GM23338 (cell line): Measurements from ENCODE around the gene TMPRSS2. TPM values are rescaled to one million over a fixed set of nuclear protein-coding genes. Genes with fewer than 3 reads are reported as not detected.

Source experiments
- ATAC-seq: fragments of 200-7000 bp; cut with Tn5 transposase; 3 replicates; pipeline ENCODE4 v1.9.1; 2020
- DNase-seq: peaks from one replicate; pipeline ENCODE4 v3.0.0-alpha.2; 2015; ENCODE audit warnings: low spot score
- H2AFZ ChIP-seq: fragments of 200-600 bp; sonication (generic); 2 replicates; pipeline ENCODE4 v1.8.0; 2016; ENCODE audit warnings: antibody characterized with exemption, mild to moderate bottlenecking, moderate library complexity
- H3F3A ChIP-seq: fragments of 200-600 bp; sonication (generic); replicated peaks from 2 replicates; pipeline ENCODE4 v1.8.0; 2017; ENCODE audit warnings: antibody characterized with exemption, mixed run types, low read depth
- H3K27ac ChIP-seq: fragments of 200-600 bp; sonication (generic); 2 replicates; pipeline ENCODE4 v1.6.1; 2016; ENCODE audit warnings: low read depth
- H3K27me3 ChIP-seq: fragments of 200-600 bp; sonication (generic); 2 replicates; pipeline ENCODE4 v1.8.0; 2016; ENCODE audit warnings: mild to moderate bottlenecking, mixed run types, moderate library complexity; ENCODE audit not compliant: insufficient read depth
- H3K36me3 ChIP-seq: fragments of 200-600 bp; sonication (generic); 2 replicates; pipeline ENCODE4 v1.8.0; 2016; ENCODE audit warnings: mild to moderate bottlenecking; ENCODE audit not compliant: insufficient read depth
- H3K4me1 ChIP-seq: fragments of 200-600 bp; sonication (generic); 2 replicates; pipeline ENCODE4 v1.8.0; 2016; ENCODE audit warnings: mild to moderate bottlenecking, moderate library complexity; ENCODE audit not compliant: insufficient read depth
- H3K4me2 ChIP-seq: fragments of 200-600 bp; sonication (generic); 2 replicates; pipeline ENCODE4 v1.7.1; 2017; ENCODE audit warnings: mixed run types
- H3K4me3 ChIP-seq: fragments of 200-600 bp; sonication (generic); 2 replicates; pipeline ENCODE4 v1.6.1; 2016; ENCODE audit warnings: mixed run types
- H3K79me2 ChIP-seq: fragments of 200-600 bp; sonication (generic); replicated peaks from 2 replicates; pipeline ENCODE4 v1.8.0; 2017; ENCODE audit warnings: mild to moderate bottlenecking; ENCODE audit not compliant: insufficient read depth
- H3K9me2 ChIP-seq: fragments of 200-600 bp; sonication (generic); 2 replicates; pipeline ENCODE4 v1.8.0; 2017; ENCODE audit not compliant: insufficient read depth
- H4K20me1 ChIP-seq: fragments of 200-600 bp; sonication (generic); replicated peaks from 2 replicates; pipeline ENCODE4 v1.8.0; 2017; ENCODE audit warnings: mild to moderate bottlenecking; ENCODE audit not compliant: insufficient read depth
- H3K27ac Mint-ChIP-seq: 2 replicates; pipeline ENCODE4 v1.8.0; 2020; ENCODE audit warnings: inconsistent platforms, mild to moderate bottlenecking, moderate library complexity, mixed read lengths
- H3K27me3 Mint-ChIP-seq: 3 replicates; pipeline ENCODE4 v1.8.0; 2022; ENCODE audit warnings: low read depth, mild to moderate bottlenecking, moderate library complexity, mixed read lengths, inconsistent platforms; ENCODE audit not compliant: insufficient read depth, poor library complexity
- H3K36me3 Mint-ChIP-seq: 3 replicates; pipeline ENCODE4 v1.8.0; 2021; ENCODE audit warnings: low read depth, mild to moderate bottlenecking, inconsistent platforms, moderate library complexity, mixed read lengths
- H3K4me1 Mint-ChIP-seq: 3 replicates; pipeline ENCODE4 v1.8.0; 2020; ENCODE audit warnings: mild to moderate bottlenecking, inconsistent platforms, mixed read lengths
- H3K4me3 Mint-ChIP-seq: 3 replicates; pipeline ENCODE4 v1.8.0; 2021; ENCODE audit warnings: moderate library complexity, mild to moderate bottlenecking, inconsistent platforms, mixed read lengths
- H3K9me3 Mint-ChIP-seq: 3 replicates; pipeline ENCODE4 v1.8.0; 2020; ENCODE audit warnings: moderate library complexity, mild to moderate bottlenecking, inconsistent platforms, mixed read lengths
- CREB1 ChIP-seq: fragments of 250-450 bp; sonication (Bioruptor Pico); IDR thresholded peaks from 2 replicates; pipeline ENCODE4 v1.5.0; 2020; ENCODE audit warnings: low read depth, mild to moderate bottlenecking, moderate library complexity
- EZH2 ChIP-seq: fragments of 200-600 bp; sonication (generic); IDR thresholded peaks from one replicate; pipeline ENCODE4 v1.8.0; 2017; ENCODE audit warnings: antibody characterized with exemption, mild to moderate bottlenecking, low read depth; ENCODE audit not compliant: unreplicated experiment
- POLR2AphosphoS5 ChIP-seq: IDR thresholded peaks from 2 replicates; pipeline ENCODE4 v1.6.1; 2016; ENCODE audit warnings: antibody characterized with exemption, low read depth
- ZNF462 ChIP-seq: fragments of 250-450 bp; sonication (Bioruptor Pico); IDR thresholded peaks from 2 replicates; pipeline ENCODE4 v1.5.0; 2020; ENCODE audit warnings: mild to moderate bottlenecking, moderate library complexity
- polyA plus RNA-seq: library from polyadenylated mRNA; unstranded; fragments of >200 nt; fragmentation: Nextera tagmentation; extraction: Ambion mirVana; gene quantifications from 2 replicates; pipeline ENCODE4 v1.2.1, GENCODE V29; 2016
- total RNA-seq: library from RNA; depleted of rRNA; stranded (reverse); fragments of >200 nt; shearing (Covaris generic); gene quantifications from 2 replicates; pipeline ENCODE4 v1.2.3, GENCODE V29; 2014

TMPRSS2 gene
- total and polyA plus RNA-seq, 2 experiments from 2014 or later, result 2.3 to 4.9 TPM

DNA sequence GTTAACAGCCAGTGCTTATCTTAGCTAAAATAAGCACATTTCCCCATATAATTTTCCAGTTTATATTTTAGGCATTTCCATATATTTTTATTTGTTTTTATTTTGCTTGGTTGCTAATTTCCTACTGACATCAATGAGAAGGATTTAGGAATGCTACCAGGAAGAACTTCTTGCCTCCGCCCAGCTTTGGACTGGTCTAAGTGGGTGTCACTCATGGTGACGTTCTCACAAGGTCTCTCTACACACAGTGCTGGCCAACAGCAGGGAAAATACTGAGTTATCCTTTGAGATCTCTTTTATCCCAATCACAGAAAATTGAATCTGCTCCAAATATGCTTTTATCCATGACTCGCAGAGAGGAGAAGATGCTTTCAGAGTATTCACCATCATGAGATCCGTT lies 68.7 kb downstream of the TMPRSS2 start:
- Mint-ChIP-seq H3K4me3 (no peak overlapping the region), H3K4me1 (peaks cover 4% of the 10 kb centered on the region; the same call in 1 of the 3 replicates), H3K27me3 (peaks cover 2% of the 10 kb centered on the region), H3K36me3 (peaks cover 10% of the 10 kb centered on the region), H3K27ac (no peak overlapping the region), H3K9me3 (no peaks in the 10 kb centered on the region)
- H3K4me3 ChIP-seq, result no peak overlapping the region
- no peaks in the 10 kb centered on the region for H3F3A ChIP-seq
- no peak overlapping the region for H2AFZ ChIP-seq
- H3K27me3 ChIP-seq, result no peaks in the 10 kb centered on the region
- H3K79me2 ChIP-seq, result no peaks in the 10 kb centered on the region
- H3K4me1 ChIP-seq, result no peaks in the 10 kb centered on the region
- TF ChIP-seq ZNF462 (CRISPR knock-in tag) (no peak), EZH2 (no peak), POLR2AphosphoS5 (no peak)
- H3K27ac ChIP-seq, result no peak overlapping the region
- no peaks in the 10 kb centered on the region for H3K36me3 ChIP-seq
- H3K9me2 ChIP-seq, result no peaks in the 10 kb centered on the region
- no peak for ATAC-seq
- H4K20me1 ChIP-seq, result no peaks in the 10 kb centered on the region
- no peak overlapping the region for H3K4me2 ChIP-seq
- DNase-seq, result no peak

DNA sequence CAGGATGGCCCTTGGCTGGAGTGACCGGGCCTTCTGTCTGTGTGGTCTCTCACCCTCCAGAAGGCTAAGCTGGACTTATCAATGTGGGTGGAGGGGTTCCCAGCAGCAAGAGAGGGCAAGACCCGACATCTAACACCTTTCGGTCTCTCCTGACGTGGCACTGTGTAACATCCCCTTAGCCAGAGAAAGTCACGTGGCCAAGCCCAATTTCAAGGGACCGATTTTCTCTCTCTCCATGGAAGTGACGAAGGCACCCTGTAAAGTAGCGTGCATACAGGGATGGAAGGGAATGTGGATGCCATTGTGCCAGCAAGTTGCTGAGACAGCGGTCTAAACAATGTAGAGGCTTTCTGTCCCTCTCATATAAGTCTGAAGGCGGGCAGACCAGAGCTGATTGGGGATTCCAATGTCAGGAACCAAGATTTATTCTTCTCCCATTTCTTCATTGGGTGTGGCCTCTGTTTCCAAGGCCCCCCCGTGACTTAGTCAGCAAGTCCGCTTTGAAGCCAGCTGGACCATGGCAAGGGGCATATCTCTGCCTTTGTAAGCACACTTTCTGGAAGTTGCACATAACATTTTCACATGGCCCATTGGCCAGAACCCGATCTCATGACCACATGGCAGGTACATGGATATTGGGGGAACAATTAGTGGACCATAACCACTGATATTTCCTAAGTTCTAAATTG lies 69.4 kb downstream of the TMPRSS2 start:
- Mint-ChIP-seq H3K4me1 (peaks cover 4% of the 10 kb centered on the region; the same call in 1 of the 3 replicates), H3K27me3 (peaks cover 2% of the 10 kb centered on the region), H3K9me3 (no peaks in the 10 kb centered on the region), H3K36me3 (peaks cover 10% of the 10 kb centered on the region), H3K27ac (no peak overlapping the region), H3K4me3 (no peak overlapping the region)
- ATAC-seq (no peak), DNase-seq (no peak)
- no peak overlapping the region for H3K27ac ChIP-seq
- no peaks in the 10 kb centered on the region for H3K4me1 ChIP-seq
- H3K79me2 ChIP-seq, result no peaks in the 10 kb centered on the region
- no peak overlapping the region for H2AFZ ChIP-seq
- TF ChIP-seq CREB1 (CRISPR knock-in tag), result no peak
- H4K20me1 ChIP-seq, result no peaks in the 10 kb centered on the region
- no peaks in the 10 kb centered on the region for H3F3A ChIP-seq
- no peaks in the 10 kb centered on the region for H3K36me3 ChIP-seq
- no peak overlapping the region for H3K4me3 ChIP-seq
- H3K9me2 ChIP-seq, result no peaks in the 10 kb centered on the region
- no peaks in the 10 kb centered on the region for H3K27me3 ChIP-seq
- H3K4me2 ChIP-seq, result no peak overlapping the region
